Tibial artery (tissue), 4 donors: Measurements from ENCODE around the gene TBCB.
"Not testable (repeated sequence)": the region's sequence is repeated elsewhere in the genome, so short reads cannot be mapped to it uniquely, and the experiment has no call there.

Experiments used
- DNase-seq, 2 donors: peaks; one replicate each; pipeline ENCODE4 v3.0.0-alpha.2; 2019
- H3K27ac ChIP-seq, 2 donors: fragments of 200-600 bp; sonication (generic) in 1 of 2; 1 replicate in 1 of 2; 2 replicates in 1 of 2; pipeline ENCODE4 v1.5.1; 2018 to 2019; ENCODE audit warnings: mild to moderate bottlenecking in 1 of 2
- H3K27me3 ChIP-seq, 2 donors: fragments of 200-600 bp; sonication (generic) in 1 of 2; one replicate each; pipeline versions ENCODE4 v1.5.1 to v1.6.0; 2016 to 2019
- H3K36me3 ChIP-seq, 3 donors: fragments of 200-600 bp; sonication (generic) in 2 of 3; one replicate each; pipeline ENCODE4 v1.5.1; 2016 to 2019; ENCODE audit warnings: mild to moderate bottlenecking in 2 of 3
- H3K4me1 ChIP-seq, 4 donors: fragments of 200-600 bp; sonication (generic) in 2 of 4; 1 replicate in 3 of 4; 2 replicates in 1 of 4; pipeline ENCODE4 v1.5.1; 2016 to 2019
- H3K4me3 ChIP-seq, 2 donors: fragments of 200-600 bp; sonication (generic) in 1 of 2; 1 replicate in 1 of 2; 2 replicates in 1 of 2; pipeline ENCODE4 v1.5.1; 2018 to 2019; ENCODE audit warnings: mild to moderate bottlenecking in 2 of 2
- H3K9me3 ChIP-seq, 3 donors: fragments of 200-600 bp; sonication (generic) in 1 of 3; one replicate each; pipeline ENCODE4 v1.5.1; 2016 to 2019
- intact Hi-C: fragments of 100-400 bp; cut with DNase I; formaldehyde crosslinking; loops from one replicate; pipeline ENCODE4 v1.15.0; 2023; ENCODE audit warnings: low total_unique reads
- TF ChIP-seq, protein P1 (sequence below), 2 experiments: fragments of 200-600 bp in 1 of 2; fragments of 450-650 bp in 1 of 2; IDR thresholded peaks; one replicate each; pipeline ENCODE4 v1.5.1; 2017 to 2019; ENCODE audit warnings: antibody characterized with exemption in 2 of 2, mild to moderate bottlenecking in 1 of 2, moderate library complexity in 1 of 2

TBCB gene

DNA sequence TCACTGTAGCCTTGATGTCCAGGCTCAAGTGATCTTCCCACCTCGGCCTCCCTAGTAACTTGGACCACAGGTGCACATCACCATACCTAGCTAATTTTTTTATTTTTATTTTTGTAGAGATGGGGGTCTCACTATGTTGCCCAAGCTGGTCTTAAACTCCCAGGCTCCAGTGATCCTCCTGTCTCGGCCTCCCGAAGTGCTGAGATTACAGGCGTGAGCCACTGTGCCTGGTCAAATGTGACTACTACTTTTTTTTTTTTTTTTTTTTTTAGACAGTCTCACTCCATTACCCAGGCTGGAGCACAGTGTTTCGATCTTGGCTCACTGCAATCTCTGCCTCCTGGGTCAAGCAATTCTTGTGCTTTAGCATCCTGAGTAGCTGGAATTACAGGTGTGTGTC is 57.6 kb downstream of the TBCB start:
- Histone ChIP-seq H3K9me3 (no peaks in the 10 kb centered on the region), H3K36me3 (no peaks in the 10 kb centered on the region), H3K27me3 (no peaks in the 10 kb centered on the region), H3K27ac (no peak overlapping the region), H3K4me3 (no peak overlapping the region), H3K4me1 (peaks cover 0 to 14% (median 1%) of the 10 kb centered on the region in 4 donors)
- TF ChIP-seq, protein P1, sequence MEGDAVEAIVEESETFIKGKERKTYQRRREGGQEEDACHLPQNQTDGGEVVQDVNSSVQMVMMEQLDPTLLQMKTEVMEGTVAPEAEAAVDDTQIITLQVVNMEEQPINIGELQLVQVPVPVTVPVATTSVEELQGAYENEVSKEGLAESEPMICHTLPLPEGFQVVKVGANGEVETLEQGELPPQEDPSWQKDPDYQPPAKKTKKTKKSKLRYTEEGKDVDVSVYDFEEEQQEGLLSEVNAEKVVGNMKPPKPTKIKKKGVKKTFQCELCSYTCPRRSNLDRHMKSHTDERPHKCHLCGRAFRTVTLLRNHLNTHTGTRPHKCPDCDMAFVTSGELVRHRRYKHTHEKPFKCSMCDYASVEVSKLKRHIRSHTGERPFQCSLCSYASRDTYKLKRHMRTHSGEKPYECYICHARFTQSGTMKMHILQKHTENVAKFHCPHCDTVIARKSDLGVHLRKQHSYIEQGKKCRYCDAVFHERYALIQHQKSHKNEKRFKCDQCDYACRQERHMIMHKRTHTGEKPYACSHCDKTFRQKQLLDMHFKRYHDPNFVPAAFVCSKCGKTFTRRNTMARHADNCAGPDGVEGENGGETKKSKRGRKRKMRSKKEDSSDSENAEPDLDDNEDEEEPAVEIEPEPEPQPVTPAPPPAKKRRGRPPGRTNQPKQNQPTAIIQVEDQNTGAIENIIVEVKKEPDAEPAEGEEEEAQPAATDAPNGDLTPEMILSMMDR (IDR thresholded peaks at IDR 0.05) = no peak
- no peak for DNase-seq
- intact Hi-C loops = no loop called here

DNA sequence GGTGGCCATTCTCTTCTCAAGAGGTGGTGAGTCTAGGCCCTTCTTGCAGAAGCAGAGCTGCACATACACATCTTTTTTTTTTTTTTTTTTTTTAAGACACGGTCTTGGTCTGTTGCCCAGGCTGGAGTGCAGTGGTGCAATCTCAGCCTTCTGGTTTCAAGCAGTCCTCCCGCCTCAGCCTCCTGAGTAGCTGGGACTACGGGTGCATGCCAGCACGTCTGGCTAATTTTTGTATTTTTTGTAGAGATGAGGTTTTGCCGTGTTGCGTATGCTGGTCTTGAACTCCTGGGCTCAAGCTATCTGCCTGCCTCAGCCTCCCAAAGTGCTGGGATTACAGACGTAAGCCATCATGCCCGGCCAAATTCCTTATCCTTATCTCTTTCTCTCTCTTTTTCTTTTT is 58.6 kb downstream of the TBCB start:
- H3K4me3 ChIP-seq, DNase-seq, intact Hi-C loops, H3K36me3 ChIP-seq, H3K9me3 ChIP-seq, H3K27ac ChIP-seq, H3K27me3 ChIP-seq: not testable (repeated sequence)
- peaks cover 0 to 14% (median 1%) of the 10 kb centered on the region in 4 donors for H3K4me1 ChIP-seq
